ENCODE results near the gene MLLT3.

MLLT3 gene

DNA sequence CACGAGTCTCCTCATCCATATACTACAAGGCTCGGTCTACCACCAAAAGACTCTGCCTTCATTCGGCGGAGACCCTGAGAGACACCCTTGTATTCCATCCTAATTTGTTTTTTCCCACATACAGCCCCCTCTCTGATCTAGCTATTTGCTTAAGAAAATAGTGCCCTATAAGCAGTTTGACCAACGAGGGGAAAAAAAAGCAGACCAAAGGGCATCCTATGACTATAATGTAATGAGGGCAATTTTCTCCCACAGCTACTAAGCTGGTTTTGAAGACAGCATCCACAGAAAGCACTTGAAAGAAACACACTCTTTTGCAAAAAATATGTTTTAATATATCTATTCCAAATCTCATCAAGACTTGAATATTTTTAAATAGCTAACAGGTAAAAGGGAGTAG lies 147.8 kb downstream of the MLLT3 start:
- H3K4me3 ChIP-seq (ENCODE audit: low read depth, low read length) = no peak overlapping the region
- ChIA-PET POLR2A (no interaction called here), CTCF (interaction anchor here (0.7 to 1.1 kb wide), 3 partner anchors 10 to 467 kb away, joined by 3 read pairs; no protein-coding TSS in a partner anchor)
- TF ChIP-seq, protein P1, sequence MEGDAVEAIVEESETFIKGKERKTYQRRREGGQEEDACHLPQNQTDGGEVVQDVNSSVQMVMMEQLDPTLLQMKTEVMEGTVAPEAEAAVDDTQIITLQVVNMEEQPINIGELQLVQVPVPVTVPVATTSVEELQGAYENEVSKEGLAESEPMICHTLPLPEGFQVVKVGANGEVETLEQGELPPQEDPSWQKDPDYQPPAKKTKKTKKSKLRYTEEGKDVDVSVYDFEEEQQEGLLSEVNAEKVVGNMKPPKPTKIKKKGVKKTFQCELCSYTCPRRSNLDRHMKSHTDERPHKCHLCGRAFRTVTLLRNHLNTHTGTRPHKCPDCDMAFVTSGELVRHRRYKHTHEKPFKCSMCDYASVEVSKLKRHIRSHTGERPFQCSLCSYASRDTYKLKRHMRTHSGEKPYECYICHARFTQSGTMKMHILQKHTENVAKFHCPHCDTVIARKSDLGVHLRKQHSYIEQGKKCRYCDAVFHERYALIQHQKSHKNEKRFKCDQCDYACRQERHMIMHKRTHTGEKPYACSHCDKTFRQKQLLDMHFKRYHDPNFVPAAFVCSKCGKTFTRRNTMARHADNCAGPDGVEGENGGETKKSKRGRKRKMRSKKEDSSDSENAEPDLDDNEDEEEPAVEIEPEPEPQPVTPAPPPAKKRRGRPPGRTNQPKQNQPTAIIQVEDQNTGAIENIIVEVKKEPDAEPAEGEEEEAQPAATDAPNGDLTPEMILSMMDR (IDR thresholded peaks at IDR 0.05; ENCODE audit: insufficient read depth, low read length, missing control alignments) = no peak
- no peak for DNase-seq (ENCODE audit: low read depth, low spot score)

DNA sequence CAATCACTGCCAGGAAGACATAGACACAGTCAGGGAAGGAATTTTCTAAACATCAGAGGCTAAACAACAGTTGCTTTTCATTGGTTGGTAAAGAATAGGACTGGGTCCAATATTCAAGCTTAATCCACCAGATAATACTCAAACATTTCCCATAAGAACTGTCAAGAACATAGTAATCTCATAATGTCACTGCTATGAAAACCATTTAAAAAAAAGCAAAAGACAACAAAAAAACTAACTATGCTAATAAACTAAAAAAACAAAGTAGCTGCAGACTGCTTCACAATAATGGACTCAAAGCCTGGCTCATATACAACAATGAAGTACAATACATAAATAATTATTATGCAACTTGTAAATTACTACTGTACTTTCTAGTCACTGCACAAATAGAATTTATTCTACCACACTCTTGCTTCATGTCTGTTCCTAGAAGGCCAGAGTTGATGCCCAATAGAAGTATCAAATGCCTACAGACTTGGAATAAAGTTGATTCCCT lies 148.7 kb downstream of the MLLT3 start:
- POLR2A ChIA-PET = no interaction called here
- no peak for DNase-seq (ENCODE audit: low read depth, low spot score)
- TF ChIP-seq, protein P1 (IDR thresholded peaks at IDR 0.05; ENCODE audit: insufficient read depth, low read length, missing control alignments) = no peak
- CTCF ChIA-PET = interaction anchor here (0.7 kb wide), 1 partner anchor 59 kb away, joined by 3 read pairs; no protein-coding TSS in a partner anchor
- H3K4me3 ChIP-seq (ENCODE audit: low read depth, low read length) = no peak overlapping the region

DNA sequence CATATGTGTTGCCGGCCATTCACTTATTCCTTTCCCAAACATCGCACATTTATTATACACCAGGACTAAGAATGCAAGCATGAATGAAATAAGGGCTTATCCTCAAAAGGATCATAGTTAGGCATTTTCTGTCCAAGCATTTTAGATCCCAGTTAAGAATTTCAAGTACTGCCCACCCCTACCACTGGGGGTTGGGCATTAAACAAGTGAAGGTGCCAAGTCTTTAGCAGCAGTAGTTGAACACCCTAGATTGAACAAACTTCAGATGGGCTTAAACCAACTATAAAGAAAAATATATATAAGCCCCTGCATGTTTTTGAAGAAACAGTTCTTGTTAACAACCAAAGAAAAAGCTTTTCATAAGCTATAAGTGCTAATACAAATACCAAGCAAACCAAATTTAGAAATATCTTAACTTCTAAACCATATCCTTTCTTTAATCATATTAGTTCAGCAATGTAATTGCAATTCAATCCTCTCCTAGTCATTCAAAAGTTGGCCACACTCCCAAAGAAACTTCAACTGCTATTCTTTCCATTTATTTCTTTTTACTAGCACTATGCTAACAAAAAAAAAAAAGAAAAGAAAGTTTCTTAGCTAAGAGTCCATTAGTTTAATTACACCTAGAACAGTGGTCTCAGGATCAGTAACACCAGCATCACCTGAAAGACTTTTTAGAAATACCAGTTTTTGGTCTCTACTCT lies 149.8 kb downstream of the MLLT3 start:
- TF ChIP-seq, protein P1 (IDR thresholded peaks at IDR 0.05; ENCODE audit: insufficient read depth, low read length, missing control alignments) = no peak
- no peak for DNase-seq (ENCODE audit: low read depth, low spot score)
- ChIA-PET CTCF (no interaction called here), POLR2A (no interaction called here)
- H3K4me3 ChIP-seq (ENCODE audit: low read depth, low read length) = no peak overlapping the region

DNA sequence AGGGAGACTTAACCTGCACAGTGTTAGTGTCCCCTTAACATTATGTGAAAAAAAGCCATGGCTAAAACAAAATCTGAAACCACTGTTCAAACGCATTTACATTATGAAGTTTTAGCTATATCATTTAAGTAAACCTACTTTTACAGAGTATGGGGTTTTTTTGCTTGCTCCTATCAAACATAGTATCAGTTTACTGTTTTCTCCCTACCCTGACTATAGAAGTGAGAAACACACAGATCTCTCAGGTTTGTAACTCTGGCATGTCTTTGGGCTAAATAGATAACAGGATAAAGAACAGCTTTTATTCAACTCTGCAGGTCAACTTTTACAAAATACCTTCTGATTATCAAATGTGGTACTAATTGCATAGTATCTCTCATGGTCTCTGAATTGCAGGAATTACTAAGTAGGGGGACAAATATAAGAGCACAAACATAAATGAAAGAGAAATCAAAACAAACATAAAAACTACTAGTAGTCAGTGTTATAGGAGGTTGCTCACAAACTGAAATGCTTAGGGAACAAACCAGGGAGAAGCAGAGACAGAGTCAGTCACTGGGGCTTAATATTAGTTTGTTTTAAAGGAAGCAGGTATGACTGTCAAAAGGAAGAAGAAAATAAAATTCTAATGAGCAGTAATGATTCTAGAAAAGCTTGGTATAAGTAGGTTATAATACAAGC lies 155.8 kb downstream of the MLLT3 start:
- ChIA-PET POLR2A (no interaction called here), CTCF (interaction anchor here (1.1 kb wide), 1 partner anchor 697 kb away, joined by 3 read pairs; no protein-coding TSS in a partner anchor)
- TF ChIP-seq, protein P1 (IDR thresholded peaks at IDR 0.05; ENCODE audit: insufficient read depth, low read length, missing control alignments) = no peak
- no peak for DNase-seq (ENCODE audit: low read depth, low spot score)
- H3K4me3 ChIP-seq (ENCODE audit: low read depth, low read length) = no peak overlapping the region

DNA sequence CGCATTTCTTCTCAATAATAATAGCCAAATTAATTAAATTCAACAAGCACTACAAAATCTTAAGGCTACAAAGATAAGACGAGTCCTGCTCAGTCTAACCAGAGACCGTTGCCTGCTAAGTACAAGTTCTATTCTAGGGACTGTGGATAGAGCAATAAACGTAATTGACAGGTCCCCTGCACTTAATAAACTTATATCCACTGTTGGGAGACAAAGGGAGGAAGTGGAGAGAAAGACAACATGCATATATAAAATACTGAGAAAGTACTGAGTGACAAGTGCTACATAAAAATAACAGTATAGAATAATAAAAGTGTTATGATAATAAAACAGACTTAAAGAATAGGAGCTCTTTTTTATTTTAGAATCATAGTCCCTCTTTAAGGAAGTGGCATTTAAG lies 158.1 kb downstream of the MLLT3 start:
- no peak for DNase-seq (ENCODE audit: low read depth, low spot score)
- TF ChIP-seq, protein P1 (IDR thresholded peaks at IDR 0.05; ENCODE audit: insufficient read depth, low read length, missing control alignments) = no peak
- CTCF ChIA-PET = interaction anchor here (1.2 to 1.7 kb wide), 2 partner anchors 10 to 161 kb away, joined by 3 to 4 read pairs; no protein-coding TSS in a partner anchor
- no peak overlapping the region for H3K4me3 ChIP-seq (ENCODE audit: low read depth, low read length)
- POLR2A ChIA-PET = no interaction called here

DNA sequence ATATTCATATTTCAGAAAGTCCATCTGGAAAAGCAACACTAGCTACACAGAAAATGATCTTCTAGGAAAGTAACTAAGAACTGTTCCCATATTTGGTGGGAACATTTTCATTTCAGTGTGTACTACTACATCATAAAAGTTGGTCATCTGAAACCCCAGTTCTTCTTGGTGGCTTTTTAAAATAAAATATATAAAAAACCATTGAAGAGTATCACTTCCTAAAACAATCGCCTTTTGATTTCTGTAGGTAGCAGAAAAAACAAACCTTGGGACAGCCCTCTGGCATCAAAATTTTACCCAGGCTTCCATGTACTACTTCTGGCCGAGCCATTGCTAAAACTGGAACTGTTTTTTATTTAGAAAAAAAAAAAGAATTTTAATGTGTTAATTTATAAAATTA lies 158.5 kb downstream of the MLLT3 start:
- DNase-seq (ENCODE audit: low read depth, low spot score) = no peak
- no peak overlapping the region for H3K4me3 ChIP-seq (ENCODE audit: low read depth, low read length)
- TF ChIP-seq, protein P1 (IDR thresholded peaks at IDR 0.05; ENCODE audit: insufficient read depth, low read length, missing control alignments) = no peak
- ChIA-PET POLR2A (no interaction called here), CTCF (interaction anchor here (0.9 to 1.7 kb wide), 3 partner anchors 11 to 161 kb away, joined by 3 to 4 read pairs (median 3); no protein-coding TSS in a partner anchor)

Data from AG04449 (cell line).